ENCODE measurements around the gene GIPC1.

The GIPC1 gene

GRCh38 chr19:14432791-14433553 is 63.0 kb downstream of the GIPC1 start, which contains the start of gene PKN1:
Gene PKN1, plus strand, starts transcription at chr19:14433306. Its CDS starts 216 bp downstream, at chr19:14433522.
- DNase-seq: peak in 1 of 2 experiments; percentile 69

GRCh38 chr19:14430712-14431111 is 65.2 kb downstream of the GIPC1 start:
- DNase-seq: no peak

DNA sequence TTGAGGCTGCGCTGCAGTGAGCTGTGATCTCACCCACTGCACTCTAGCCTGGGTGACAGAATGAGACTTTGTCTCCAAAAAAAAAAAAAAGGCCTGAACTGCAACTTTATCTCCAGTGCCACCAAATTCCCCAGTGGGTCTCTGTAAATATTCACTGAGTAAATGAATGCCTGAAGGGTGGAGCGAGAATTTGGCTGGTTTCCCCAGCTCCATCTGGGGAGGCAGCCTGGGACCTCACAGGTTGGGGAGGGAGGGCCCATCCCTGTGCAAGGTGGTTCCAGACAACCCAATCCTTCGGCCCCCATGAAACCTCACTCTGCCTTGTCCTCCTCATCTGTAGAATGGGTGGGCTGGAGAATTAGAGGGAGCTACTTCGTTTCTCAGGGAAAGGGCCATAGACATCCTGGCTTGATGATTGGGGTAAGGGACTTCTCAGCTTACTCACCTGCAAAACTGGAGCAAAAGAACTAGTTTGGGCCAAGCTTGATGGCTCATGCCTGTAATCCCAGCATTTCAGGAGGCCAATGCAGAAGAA is 67.0 kb downstream of the GIPC1 start:
- no peak for DNase-seq
